GM18870 (cell line): ENCODE data around the gene ATF3.

Experiments used
- ATAC-seq: cut with Tn5 transposase; IDR thresholded peaks from one replicate; pipeline ENCODE4 v1.9.1; 2021; ENCODE audit warnings: moderate library complexity; ENCODE audit not compliant: unreplicated experiment

Gene ATF3

GRCh38 chr1:212607913-212608391 lies 609 bp upstream of the ATF3 start:
- no peak for ATAC-seq

DNA sequence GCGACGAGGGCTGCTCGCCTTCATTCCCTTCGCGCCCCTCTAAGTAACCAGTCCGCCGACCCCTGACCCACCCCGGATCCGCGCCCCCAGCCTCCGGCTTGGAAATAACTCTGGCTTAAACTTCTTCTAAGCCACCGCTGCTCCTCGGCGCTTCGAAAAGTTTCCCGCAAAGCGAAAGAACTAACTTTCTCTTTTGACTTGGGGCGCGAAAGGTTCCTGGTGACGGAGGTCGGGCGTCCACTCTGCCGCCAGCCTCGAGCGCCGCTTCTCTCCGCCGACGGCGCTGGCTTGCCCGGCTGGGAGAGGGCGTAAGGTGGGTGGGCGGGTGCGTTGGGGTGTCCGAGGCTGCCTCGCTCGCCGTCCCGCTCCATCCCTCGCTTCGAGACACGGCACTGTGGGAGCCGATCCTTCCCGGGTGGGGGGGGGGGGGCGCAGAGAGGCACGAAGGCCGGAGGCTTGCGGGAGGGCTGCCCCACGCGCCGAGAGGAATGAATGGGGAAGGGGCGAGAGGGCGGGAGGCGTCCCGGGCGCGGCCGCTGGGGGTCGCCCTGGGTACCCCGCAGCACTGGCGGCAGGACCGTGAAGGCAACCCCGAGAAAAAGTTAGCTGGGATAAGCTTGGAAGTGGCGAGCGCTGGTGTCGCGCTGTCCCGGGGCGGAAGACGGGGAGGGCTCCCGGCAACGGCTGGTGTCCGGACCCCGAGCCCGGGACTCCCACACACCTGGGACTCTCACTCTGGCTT lies 569 bp downstream of the ATF3 start:
- peak; percentile 4 for ATAC-seq

DNA sequence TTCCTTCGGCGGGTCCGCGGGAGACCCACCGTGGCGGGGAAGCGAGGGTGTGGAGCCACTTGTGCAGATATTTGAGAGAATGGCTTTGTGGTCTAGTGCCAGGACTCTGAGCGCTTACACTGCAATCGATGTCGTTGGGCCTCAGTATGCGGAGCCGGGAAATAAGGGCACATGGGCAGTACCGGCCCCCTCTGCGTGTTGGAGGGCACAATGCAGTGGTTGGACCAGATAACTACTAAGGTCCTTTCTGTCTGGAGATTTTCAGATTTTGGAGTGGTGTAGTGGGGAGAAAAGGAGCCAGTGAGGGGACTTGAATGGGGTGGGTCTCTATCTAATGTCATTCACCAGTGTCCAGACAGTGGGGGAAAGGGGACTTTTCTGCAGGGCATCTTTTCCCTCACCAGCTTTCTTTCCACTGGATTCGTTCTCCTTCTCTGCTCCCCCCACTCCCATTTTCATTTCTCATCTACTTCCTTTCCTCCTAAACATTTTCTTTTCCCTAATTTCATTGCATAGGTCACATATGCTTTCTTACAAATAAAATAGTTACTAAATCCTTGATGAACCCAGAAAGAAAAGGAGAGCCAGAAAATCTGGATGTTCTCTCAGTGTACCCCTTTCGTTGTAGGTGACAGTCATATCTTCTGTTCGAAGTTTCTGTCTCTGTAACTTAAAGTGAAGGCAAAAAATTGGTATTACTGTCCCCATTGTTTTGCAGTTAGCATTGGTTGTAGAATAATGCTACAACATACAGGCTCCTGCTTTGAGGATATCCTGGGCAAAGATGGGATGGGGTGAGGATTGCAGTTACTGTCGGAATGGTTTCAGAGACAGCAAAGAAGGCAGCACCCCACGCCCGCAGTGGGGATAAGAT lies 1.4 kb downstream of the ATF3 start:
- ATAC-seq, result no peak

- ATAC-seq, result no peak
Observed at GRCh38 chr1:212610575-212610967, 2.0 kb downstream of the ATF3 start.

- ATAC-seq, result no peak
Observed at GRCh38 chr1:212611000-212611948, 2.7 kb downstream of the ATF3 start.

- ATAC-seq, result no peak
Observed at GRCh38 chr1:212612041-212612961, 3.7 kb downstream of the ATF3 start.

DNA sequence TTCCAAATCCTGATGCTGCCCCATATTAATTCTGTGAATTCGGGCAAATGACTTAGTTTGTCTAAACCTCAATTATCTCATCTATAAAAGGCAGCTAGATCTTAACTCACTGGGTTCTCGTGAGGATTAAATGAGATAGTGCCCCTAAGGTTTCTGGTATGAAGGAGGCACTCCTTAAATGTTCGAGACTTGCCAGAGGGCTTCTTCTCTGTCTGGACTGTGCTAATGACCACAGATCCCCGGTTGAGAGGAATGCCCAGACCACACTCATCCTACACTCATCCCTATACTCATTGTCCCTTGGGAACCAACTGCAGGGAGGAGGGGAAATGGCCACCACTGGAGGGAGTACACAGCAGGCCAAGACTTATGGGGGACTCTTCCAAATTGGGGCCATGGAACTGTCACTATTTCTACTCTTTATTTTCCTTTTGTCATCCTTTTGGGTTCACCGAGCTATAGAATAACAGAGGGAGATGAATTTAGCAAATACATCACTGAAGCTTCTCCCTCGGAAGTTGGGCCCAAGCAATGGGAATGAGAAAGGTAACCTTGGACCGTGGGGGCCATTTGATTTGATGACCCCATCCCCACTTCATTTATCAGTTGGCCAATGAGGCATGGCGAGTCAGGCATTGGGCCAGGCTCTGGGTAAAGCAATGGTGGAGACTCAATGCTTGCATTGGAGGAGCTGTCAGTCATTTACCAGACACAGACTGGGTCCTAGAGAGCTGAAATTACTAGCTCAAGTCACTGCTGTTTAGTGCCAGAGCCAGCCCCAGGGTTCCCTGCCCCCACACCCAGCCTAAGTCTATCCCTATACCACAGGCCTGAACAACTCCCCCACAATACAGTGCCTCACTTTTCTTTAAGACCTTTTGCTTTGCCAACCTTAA lies 5.1 kb downstream of the ATF3 start:
- ATAC-seq, result no peak

DNA sequence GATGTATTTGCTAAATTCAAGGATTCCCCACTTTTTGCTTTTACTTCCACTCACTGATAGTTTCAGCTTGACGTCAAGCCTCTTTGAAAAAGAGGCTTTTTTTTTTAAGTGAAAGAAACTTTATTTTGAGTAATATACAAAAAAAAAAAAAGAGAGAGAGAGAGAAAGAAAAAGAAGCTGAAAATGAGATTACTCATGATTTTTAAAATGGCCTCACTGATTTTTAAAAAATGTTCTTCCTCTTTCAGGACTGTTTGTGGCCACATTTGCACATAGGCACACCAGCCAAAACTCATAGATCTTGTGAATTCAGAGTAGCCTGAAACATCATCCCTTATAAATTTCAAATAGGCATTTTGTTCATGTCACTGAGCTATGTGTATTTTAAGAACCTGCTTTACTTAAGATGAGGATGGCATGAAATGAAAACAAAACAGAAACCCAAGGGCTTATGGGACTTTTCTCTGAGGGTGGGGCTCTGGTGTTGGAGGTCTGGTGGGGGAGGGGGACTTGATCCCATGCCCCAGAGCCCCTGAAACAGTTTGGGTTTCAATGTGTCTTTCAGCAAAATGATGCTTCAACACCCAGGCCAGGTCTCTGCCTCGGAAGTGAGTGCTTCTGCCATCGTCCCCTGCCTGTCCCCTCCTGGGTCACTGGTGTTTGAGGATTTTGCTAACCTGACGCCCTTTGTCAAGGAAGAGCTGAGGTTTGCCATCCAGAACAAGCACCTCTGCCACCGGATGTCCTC lies 6.1 kb downstream of the ATF3 start:
- ATAC-seq, result no peak

GRCh38 chr1:212615201-212615470 lies 6.6 kb downstream of the ATF3 start:
- no peak for ATAC-seq

DNA sequence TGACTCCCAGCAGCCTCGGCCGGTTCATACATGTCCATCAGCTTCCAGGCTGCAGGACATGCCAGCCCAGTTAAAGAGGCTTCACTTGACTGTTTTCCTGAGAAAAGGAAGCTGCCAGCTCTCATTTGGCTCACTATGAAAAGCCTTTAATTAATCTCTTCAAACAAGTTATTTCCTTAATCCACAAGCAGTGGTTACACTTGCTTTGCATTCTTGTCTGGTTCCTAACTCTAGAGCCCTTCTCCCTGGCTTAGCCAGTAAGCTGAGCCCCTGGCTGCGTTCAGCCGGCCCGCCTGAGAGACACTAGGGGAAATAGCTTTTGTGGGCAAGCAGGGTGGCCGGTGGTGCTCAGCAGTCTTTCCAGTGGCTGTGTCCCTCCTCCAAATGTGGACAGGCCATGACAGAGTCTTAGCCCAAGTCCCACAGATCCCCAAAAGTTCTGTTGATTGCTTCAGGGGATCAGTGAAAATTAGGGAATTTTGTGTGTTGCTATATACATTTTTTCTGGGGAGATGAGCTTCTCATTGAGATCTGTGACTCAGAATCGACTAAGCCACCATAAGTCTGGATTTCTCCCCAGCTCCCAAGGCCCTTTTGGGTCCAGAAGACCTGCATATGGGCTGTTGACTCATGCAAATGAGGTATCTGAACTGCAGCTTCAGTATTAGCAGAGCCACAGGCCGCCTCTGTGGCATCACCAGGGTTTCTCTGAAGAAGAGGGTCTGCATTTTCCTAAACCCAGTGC lies 10.1 kb downstream of the ATF3 start:
- ATAC-seq, result no peak

- no peak for ATAC-seq
Observed at GRCh38 chr1:212620293-212620692, 11.7 kb downstream of the ATF3 start.

- no peak for ATAC-seq
Observed at GRCh38 chr1:212621043-212621948, 12.7 kb downstream of the ATF3 start.

DNA sequence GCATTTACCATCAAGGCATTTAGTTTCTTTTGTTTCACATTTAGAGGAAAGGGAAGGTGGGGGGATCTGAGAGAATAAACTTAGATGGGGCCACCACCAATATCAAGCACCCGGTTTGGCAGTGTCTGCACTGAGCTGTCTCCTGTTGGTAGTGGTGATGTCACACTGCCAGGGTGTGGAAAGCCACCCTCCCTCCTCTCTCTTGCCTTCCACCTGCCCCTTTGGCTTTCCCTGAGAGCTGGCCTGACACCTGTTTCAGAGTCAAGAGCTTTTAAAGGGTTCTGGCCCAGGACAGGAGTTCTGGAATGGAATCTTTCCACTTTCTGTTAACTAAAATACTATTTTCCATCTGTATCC lies 13.4 kb downstream of the ATF3 start:
- no peak for ATAC-seq

GRCh38 chr1:212622467-212622866 lies 13.9 kb downstream of the ATF3 start:
- ATAC-seq, result no peak

- ATAC-seq, result no peak
Observed at GRCh38 chr1:212622906-212623305, 14.3 kb downstream of the ATF3 start.

- ATAC-seq, result no peak
Observed at GRCh38 chr1:212623603-212624002, 15.0 kb downstream of the ATF3 start.

- no peak for ATAC-seq
Observed at GRCh38 chr1:212624976-212625501, 16.5 kb downstream of the ATF3 start.
